GM12865 (cell line): ENCODE measurements around the gene JMJD8.

Source experiments
- DNase-seq: peaks from one replicate; pipeline ENCODE4 v3.0.0; 2010; ENCODE audit warnings: low read depth
- H3K4me3 ChIP-seq: 2 replicates; pipeline ENCODE4 v1.5.1; 2011; ENCODE audit warnings: mild to moderate bottlenecking, low read depth, low read length, control low read depth
- CTCF ChIP-seq: IDR thresholded peaks from 2 replicates; pipeline ENCODE4 v1.5.1; 2011; ENCODE audit warnings: low read length, control low read depth, low read depth, inconsistent platforms; ENCODE audit not compliant: insufficient read depth; ENCODE audit errors: missing control alignments

Gene JMJD8

GRCh38 chr16:633336-634050, 50.6 kb downstream of the JMJD8 start:
- DNase-seq: no peak
- no peak for TF ChIP-seq CTCF
- H3K4me3 ChIP-seq: no peak overlapping the region

- H3K4me3 ChIP-seq: no peak overlapping the region
- DNase-seq: no peak
- no peak for TF ChIP-seq CTCF
These were observed 51.4 kb downstream of the JMJD8 start for GRCh38 chr16:632486-633335.

- no peak for TF ChIP-seq CTCF
- no peak for DNase-seq
- H3K4me3 ChIP-seq: no peak overlapping the region
These were observed 52.3 kb downstream of the JMJD8 start for GRCh38 chr16:631808-632358.
